GM23338 (cell line): ENCODE results near the gene RMND5B. TPM values are rescaled to one million over a fixed set of nuclear protein-coding genes. Genes with fewer than 3 reads are reported as not detected.

Source experiments
- ATAC-seq: fragments of 200-7000 bp; cut with Tn5 transposase; 3 replicates; pipeline ENCODE4 v1.9.1; 2020
- DNase-seq: peaks from one replicate; pipeline ENCODE4 v3.0.0-alpha.2; 2015; ENCODE audit warnings: low spot score
- H2AFZ ChIP-seq: fragments of 200-600 bp; sonication (generic); 2 replicates; pipeline ENCODE4 v1.8.0; 2016; ENCODE audit warnings: antibody characterized with exemption, mild to moderate bottlenecking, moderate library complexity
- H3F3A ChIP-seq: fragments of 200-600 bp; sonication (generic); replicated peaks from 2 replicates; pipeline ENCODE4 v1.8.0; 2017; ENCODE audit warnings: antibody characterized with exemption, mixed run types, low read depth
- H3K27ac ChIP-seq: fragments of 200-600 bp; sonication (generic); 2 replicates; pipeline ENCODE4 v1.6.1; 2016; ENCODE audit warnings: low read depth
- H3K27me3 ChIP-seq: fragments of 200-600 bp; sonication (generic); 2 replicates; pipeline ENCODE4 v1.8.0; 2016; ENCODE audit warnings: mild to moderate bottlenecking, mixed run types, moderate library complexity; ENCODE audit not compliant: insufficient read depth
- H3K36me3 ChIP-seq: fragments of 200-600 bp; sonication (generic); 2 replicates; pipeline ENCODE4 v1.8.0; 2016; ENCODE audit warnings: mild to moderate bottlenecking; ENCODE audit not compliant: insufficient read depth
- H3K4me1 ChIP-seq: fragments of 200-600 bp; sonication (generic); 2 replicates; pipeline ENCODE4 v1.8.0; 2016; ENCODE audit warnings: mild to moderate bottlenecking, moderate library complexity; ENCODE audit not compliant: insufficient read depth
- H3K4me2 ChIP-seq: fragments of 200-600 bp; sonication (generic); 2 replicates; pipeline ENCODE4 v1.7.1; 2017; ENCODE audit warnings: mixed run types
- H3K4me3 ChIP-seq: fragments of 200-600 bp; sonication (generic); 2 replicates; pipeline ENCODE4 v1.6.1; 2016; ENCODE audit warnings: mixed run types
- H3K79me2 ChIP-seq: fragments of 200-600 bp; sonication (generic); replicated peaks from 2 replicates; pipeline ENCODE4 v1.8.0; 2017; ENCODE audit warnings: mild to moderate bottlenecking; ENCODE audit not compliant: insufficient read depth
- H3K9me2 ChIP-seq: fragments of 200-600 bp; sonication (generic); 2 replicates; pipeline ENCODE4 v1.8.0; 2017; ENCODE audit not compliant: insufficient read depth
- H4K20me1 ChIP-seq: fragments of 200-600 bp; sonication (generic); replicated peaks from 2 replicates; pipeline ENCODE4 v1.8.0; 2017; ENCODE audit warnings: mild to moderate bottlenecking; ENCODE audit not compliant: insufficient read depth
- H3K27ac Mint-ChIP-seq: 2 replicates; pipeline ENCODE4 v1.8.0; 2020; ENCODE audit warnings: inconsistent platforms, mild to moderate bottlenecking, moderate library complexity, mixed read lengths
- H3K27me3 Mint-ChIP-seq: 3 replicates; pipeline ENCODE4 v1.8.0; 2022; ENCODE audit warnings: low read depth, mild to moderate bottlenecking, moderate library complexity, mixed read lengths, inconsistent platforms; ENCODE audit not compliant: insufficient read depth, poor library complexity
- H3K36me3 Mint-ChIP-seq: 3 replicates; pipeline ENCODE4 v1.8.0; 2021; ENCODE audit warnings: low read depth, mild to moderate bottlenecking, inconsistent platforms, moderate library complexity, mixed read lengths
- H3K4me1 Mint-ChIP-seq: 3 replicates; pipeline ENCODE4 v1.8.0; 2020; ENCODE audit warnings: mild to moderate bottlenecking, inconsistent platforms, mixed read lengths
- H3K4me3 Mint-ChIP-seq: 3 replicates; pipeline ENCODE4 v1.8.0; 2021; ENCODE audit warnings: moderate library complexity, mild to moderate bottlenecking, inconsistent platforms, mixed read lengths
- H3K9me3 Mint-ChIP-seq: 3 replicates; pipeline ENCODE4 v1.8.0; 2020; ENCODE audit warnings: moderate library complexity, mild to moderate bottlenecking, inconsistent platforms, mixed read lengths
- CREB1 ChIP-seq: fragments of 250-450 bp; sonication (Bioruptor Pico); IDR thresholded peaks from 2 replicates; pipeline ENCODE4 v1.5.0; 2020; ENCODE audit warnings: low read depth, mild to moderate bottlenecking, moderate library complexity
- ETS1 ChIP-seq: IDR thresholded peaks from 2 replicates; pipeline ENCODE4 v1.6.1; 2016; ENCODE audit warnings: antibody characterized with exemption
- JUNB ChIP-seq: IDR thresholded peaks from one replicate; pipeline ENCODE4 v1.6.1; 2016; ENCODE audit warnings: antibody characterized with exemption; ENCODE audit not compliant: unreplicated experiment
- NANOG ChIP-seq: IDR thresholded peaks from 2 replicates; pipeline ENCODE4 v1.6.1; 2016; ENCODE audit warnings: antibody characterized with exemption, borderline replicate concordance
- STAT1 ChIP-seq: IDR thresholded peaks from one replicate; pipeline ENCODE4 v1.6.1; 2016; ENCODE audit warnings: antibody characterized with exemption; ENCODE audit not compliant: unreplicated experiment
- ZNF331 ChIP-seq: fragments of 250-450 bp; sonication (Bioruptor Pico); IDR thresholded peaks from 2 replicates; pipeline ENCODE4 v1.5.0; 2020; ENCODE audit warnings: low read depth, mild to moderate bottlenecking, moderate library complexity
- ZNF462 ChIP-seq: fragments of 250-450 bp; sonication (Bioruptor Pico); IDR thresholded peaks from 2 replicates; pipeline ENCODE4 v1.5.0; 2020; ENCODE audit warnings: mild to moderate bottlenecking, moderate library complexity
- polyA plus RNA-seq: library from polyadenylated mRNA; unstranded; fragments of >200 nt; fragmentation: Nextera tagmentation; extraction: Ambion mirVana; gene quantifications from 2 replicates; pipeline ENCODE4 v1.2.1, GENCODE V29; 2016
- total RNA-seq: library from RNA; depleted of rRNA; stranded (reverse); fragments of >200 nt; shearing (Covaris generic); gene quantifications from 2 replicates; pipeline ENCODE4 v1.2.3, GENCODE V29; 2014

RMND5B gene
- total and polyA plus RNA-seq, 2 experiments from 2014 or later: 47.5 to 101 TPM

GRCh38 chr5:178160176-178160575, 29.4 kb downstream of the RMND5B start:
- Mint-ChIP-seq H3K27me3 (peaks cover 7% of the 10 kb centered on the region), H3K27ac (no peak overlapping the region), H3K4me1 (peaks cover 6% of the 10 kb centered on the region), H3K4me3 (no peak overlapping the region), H3K9me3 (no peaks in the 10 kb centered on the region), H3K36me3 (no peaks in the 10 kb centered on the region)
- TF ChIP-seq ZNF331 (CRISPR knock-in tag): no peak
- peaks cover 7% of the 10 kb centered on the region for H3F3A ChIP-seq
- no peak overlapping the region for H2AFZ ChIP-seq
- H3K27me3 ChIP-seq: no peaks in the 10 kb centered on the region
- H3K4me1 ChIP-seq: peaks cover 8% of the 10 kb centered on the region
- DNase-seq (no peak), ATAC-seq (no peak)
- H3K36me3 ChIP-seq: no peaks in the 10 kb centered on the region
- H3K9me2 ChIP-seq: no peaks in the 10 kb centered on the region
- no peaks in the 10 kb centered on the region for H3K79me2 ChIP-seq
- no peaks in the 10 kb centered on the region for H4K20me1 ChIP-seq
- no peak overlapping the region for H3K4me3 ChIP-seq
- no peak overlapping the region for H3K4me2 ChIP-seq
- H3K27ac ChIP-seq: no peak overlapping the region

GRCh38 chr5:178162481-178162880, 31.7 kb downstream of the RMND5B start:
- Histone ChIP-seq H3K4me3 (no peak overlapping the region), H3K36me3 (no peaks in the 10 kb centered on the region), H3K27ac (no peak overlapping the region), H3K4me1 (peaks cover 8% of the 10 kb centered on the region), H2AFZ (no peak overlapping the region), H3K79me2 (no peaks in the 10 kb centered on the region), H3K4me2 (no peak overlapping the region), H3K9me2 (no peaks in the 10 kb centered on the region), H3K27me3 (no peaks in the 10 kb centered on the region), H3F3A (peaks cover 7% of the 10 kb centered on the region; the same call in 1 of the 2 replicates), H4K20me1 (no peaks in the 10 kb centered on the region)
- Mint-ChIP-seq H3K9me3 (no peaks in the 10 kb centered on the region), H3K36me3 (no peaks in the 10 kb centered on the region), H3K4me3 (no peak overlapping the region), H3K4me1 (peaks cover 6% of the 10 kb centered on the region), H3K27ac (no peak overlapping the region), H3K27me3 (peaks cover 7% of the 10 kb centered on the region)
- no peak for DNase-seq
- TF ChIP-seq NANOG (no peak), ZNF462 (CRISPR knock-in tag) (no peak), ETS1 (no peak), CREB1 (CRISPR knock-in tag) (no peak), JUNB (no peak), STAT1 (no peak)
- ATAC-seq: no peak
